ENCODE results near the gene SLC24A3. TPM values are rescaled to one million over a fixed set of nuclear protein-coding genes. Genes with fewer than 3 reads are reported as not detected.
A peak's percentile ranks its signal among the peaks of the same experiment; 100 is the strongest.

Gene SLC24A3
- total RNA-seq (2014; rRNA removed), result 0.06 TPM in 2 replicates
- polyA plus RNA-seq (2012), result not detected

DNA sequence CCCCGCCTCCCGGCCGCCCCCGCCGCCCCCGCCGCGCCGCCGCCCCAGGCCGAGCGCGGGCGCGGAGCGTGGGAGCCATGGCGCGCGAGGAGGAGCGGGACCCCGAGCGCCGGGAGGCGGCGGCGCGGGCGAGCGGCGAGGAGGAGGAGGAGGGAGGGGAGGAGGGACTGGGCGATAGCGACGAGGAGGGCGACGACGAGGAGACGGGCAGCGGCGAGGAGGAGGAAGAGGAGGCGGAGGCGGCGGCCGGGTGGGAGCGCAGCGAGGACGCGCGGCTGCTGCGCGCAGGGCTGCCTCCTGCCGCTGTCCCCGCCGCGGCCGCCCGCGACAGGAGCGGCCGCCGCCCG, at the start of gene SLC24A3:
SLC24A3 (plus strand) TSS at position 174 of the 347 bp plus-strand sequence.
- DNase-seq (ENCODE audit: low read depth), result no peak

GRCh38 chr20:19170148-19170547, 42.3 kb upstream of the SLC24A3 start:
- DNase-seq (ENCODE audit: low read depth), result no peak

- no peak for DNase-seq (ENCODE audit: low read depth)
Observed at GRCh38 chr20:19172637-19173036, 39.8 kb upstream of the SLC24A3 start.

DNA sequence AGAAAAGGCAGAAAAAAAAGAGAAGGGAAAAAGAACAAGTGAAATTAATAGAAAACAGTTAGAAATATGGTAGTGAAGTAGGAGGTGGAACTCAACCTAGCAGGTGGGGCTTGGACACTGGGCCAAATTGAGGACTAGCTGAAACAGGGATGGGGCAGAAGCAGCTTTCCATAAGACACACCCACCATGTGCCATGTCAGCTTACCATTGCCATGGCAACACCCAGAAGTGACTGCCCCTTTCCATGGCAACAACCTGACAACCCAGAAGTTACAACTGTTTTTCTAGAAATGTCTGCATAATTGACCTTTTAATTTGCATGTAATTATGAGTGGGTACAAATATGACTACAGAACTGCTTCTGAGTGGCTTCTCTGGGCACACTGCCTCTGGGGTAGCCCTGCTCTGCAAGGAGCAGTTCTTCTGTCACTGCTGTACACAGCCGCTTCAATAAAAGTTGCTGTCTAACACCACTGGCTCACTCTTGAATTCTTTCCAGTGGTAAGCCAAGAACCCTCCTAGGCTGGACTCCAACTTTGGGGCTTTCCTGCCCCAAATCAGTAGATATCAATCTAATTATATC, 35.9 kb upstream of the SLC24A3 start:
- no peak for DNase-seq (ENCODE audit: low read depth)

DNA sequence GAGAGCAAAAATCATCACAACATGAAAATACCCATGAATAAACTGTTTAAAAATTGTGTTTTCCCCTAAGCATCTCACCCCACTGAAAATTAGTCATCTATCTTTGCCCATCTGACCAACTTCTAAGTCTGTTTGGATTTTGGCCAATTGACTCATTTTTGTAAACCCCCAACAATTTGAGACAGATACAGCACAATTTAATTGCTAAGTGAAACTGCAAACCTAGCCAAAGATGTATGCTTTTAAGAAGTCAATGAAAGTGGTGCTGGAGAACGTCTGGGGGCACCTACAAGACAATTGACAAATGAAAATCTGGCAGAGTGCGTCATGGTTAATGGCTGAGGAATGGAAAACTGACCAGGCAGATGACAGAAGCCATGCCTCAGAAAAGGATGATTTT, 30.9 kb upstream of the SLC24A3 start:
- DNase-seq (ENCODE audit: low read depth), result no peak

- no peak for DNase-seq (ENCODE audit: low read depth)
Observed at GRCh38 chr20:19185083-19185482, 27.4 kb upstream of the SLC24A3 start.

DNA sequence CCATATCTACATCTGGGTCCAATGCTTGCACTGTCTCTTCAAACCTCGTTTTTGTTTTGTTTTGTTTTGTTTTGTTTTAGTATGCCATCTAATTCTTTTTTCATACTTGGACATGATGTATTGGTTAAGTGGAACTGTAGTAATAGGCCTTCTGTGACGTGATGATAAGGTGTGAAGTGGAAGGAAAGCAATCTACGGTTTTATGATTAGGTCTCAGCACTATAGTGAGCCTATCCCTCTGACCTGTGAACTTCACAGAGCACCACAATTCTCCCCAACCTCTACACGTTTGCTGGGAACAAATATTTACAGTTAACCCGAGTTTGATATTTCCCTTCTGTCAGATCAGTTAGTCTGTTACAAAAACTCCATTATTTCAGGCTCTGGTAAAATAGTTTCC, 19.1 kb upstream of the SLC24A3 start:
- no peak for DNase-seq (ENCODE audit: low read depth)

DNA sequence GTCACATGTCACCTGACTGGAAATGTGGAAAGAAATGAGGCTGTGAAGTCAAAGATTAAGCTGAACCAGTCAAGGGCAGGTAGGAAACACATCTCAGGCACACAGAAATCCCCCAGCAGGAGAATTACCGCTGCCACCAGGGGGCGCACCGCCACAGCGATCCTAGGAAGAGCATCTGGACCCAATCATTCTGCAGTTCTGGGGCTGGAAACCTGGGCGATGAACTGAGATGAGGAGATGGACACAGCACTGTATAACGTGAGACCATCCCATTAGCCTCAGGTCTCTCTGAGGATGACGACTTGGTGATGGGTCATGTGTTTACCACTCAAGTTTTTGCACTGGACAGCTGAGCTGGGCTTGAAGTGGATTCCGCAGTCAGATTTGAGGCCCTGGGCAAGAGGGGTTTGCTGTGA, 6.5 kb upstream of the SLC24A3 start:
- peak; percentile 10 for DNase-seq (ENCODE audit: low read depth)

DNA sequence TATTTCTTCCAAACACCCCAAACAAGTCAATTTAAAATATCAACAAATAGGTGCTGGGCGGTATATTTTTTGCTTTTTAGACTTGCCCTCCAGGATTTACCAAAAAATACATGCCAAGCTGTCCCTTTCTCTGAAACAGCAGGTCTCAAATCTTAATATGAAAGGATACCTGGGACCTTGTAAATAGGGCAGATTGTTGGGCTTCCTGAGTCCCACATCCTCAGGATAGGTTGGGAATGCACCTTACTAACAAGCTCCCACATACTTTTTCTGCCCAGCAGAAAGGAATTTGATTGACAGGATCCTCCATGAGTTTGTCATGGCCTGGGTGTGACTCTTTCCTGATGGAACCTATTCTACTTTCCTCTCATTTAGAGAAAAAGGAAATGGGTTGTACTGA, 4.9 kb upstream of the SLC24A3 start:
- no peak for DNase-seq (ENCODE audit: low read depth)

GRCh38 chr20:19210391-19211155, 1.9 kb upstream of the SLC24A3 start:
- DNase-seq (ENCODE audit: low read depth), result no peak

GRCh38 chr20:19211252-19211651, 1.2 kb upstream of the SLC24A3 start:
- no peak for DNase-seq (ENCODE audit: low read depth)

GRCh38 chr20:19211661-19212468, 577 bp upstream of the SLC24A3 start:
- DNase-seq (ENCODE audit: low read depth), result no peak

GRCh38 chr20:19212821-19213502, 520 bp downstream of the SLC24A3 start:
- no peak for DNase-seq (ENCODE audit: low read depth)

GRCh38 chr20:19213946-19214490, 1.6 kb downstream of the SLC24A3 start:
- no peak for DNase-seq (ENCODE audit: low read depth)

DNA sequence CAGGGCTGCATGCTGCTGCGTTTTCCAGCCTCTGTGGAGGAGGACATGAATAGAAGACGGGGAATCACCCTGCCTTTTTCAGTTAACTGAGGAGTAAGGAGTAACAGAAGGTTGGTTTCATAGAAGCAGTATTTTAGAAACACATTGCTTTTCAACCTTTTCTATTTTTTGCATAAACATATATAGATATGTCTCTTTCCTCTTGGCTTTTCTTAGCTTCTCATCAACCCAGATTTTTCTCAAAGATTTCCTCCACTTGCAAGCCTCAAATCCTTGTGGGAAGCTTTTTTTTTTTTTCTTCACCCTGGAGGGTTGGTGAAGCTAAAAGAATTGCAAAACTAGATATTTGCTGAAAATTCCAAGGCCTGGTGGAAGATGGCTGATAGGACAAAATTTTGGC, 6.0 kb downstream of the SLC24A3 start:
- no peak for DNase-seq (ENCODE audit: low read depth)

- DNase-seq (ENCODE audit: low read depth), result no peak
Observed at GRCh38 chr20:19222520-19223040, 10.1 kb downstream of the SLC24A3 start.

GRCh38 chr20:19223640-19224039, 11.2 kb downstream of the SLC24A3 start:
- DNase-seq (ENCODE audit: low read depth), result no peak

DNA sequence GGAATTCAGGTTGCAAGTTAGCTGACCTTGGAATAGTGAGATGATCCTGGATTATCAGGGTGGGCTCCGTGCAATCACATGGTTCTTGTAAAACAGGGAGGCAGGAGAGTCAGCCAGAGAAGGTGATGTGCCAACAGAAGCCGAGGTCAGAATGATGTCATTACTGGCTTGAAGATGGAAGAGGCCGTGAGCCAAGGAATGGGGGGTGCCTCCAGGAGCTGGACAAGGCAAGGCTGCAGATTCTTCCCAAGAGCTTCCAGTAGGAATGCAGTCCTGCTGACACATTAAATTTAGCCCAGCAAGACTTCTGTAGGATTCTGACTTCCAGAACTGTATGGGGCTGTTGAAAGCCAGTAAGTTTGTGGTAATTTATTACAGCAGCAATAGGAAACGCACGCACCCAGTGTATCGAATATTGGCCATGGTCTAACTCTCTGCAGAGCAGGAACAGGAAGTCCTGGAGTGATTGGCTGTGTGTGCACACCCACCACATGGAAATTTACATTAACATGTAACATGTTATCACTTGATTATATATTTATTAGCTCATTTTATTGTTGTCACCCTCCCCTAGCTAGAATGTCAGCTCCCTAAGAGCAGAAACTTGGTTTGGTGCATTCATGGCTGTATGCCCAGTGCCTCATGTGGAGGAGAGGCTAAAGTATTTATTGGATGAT, 19.1 kb downstream of the SLC24A3 start:
- DNase-seq (ENCODE audit: low read depth), result no peak

- no peak for DNase-seq (ENCODE audit: low read depth)
Observed at GRCh38 chr20:19232997-19233794, 20.8 kb downstream of the SLC24A3 start.
